SU-DHL-6 (cell line): ENCODE data around the gene ZNF423.

Experiments
- EZH2phosphoT487 ChIP-seq: fragments of 200-600 bp; sonication (generic), shearing (Covaris generic); conservative IDR thresholded peaks from 2 replicates; pipeline ENCODE4 v1.6.1; 2018; ENCODE audit warnings: mild to moderate bottlenecking, antibody characterized with exemption, low read length, moderate library complexity, mixed read lengths
- TF ChIP-seq, protein P1 (sequence below): fragments of 200-600 bp; sonication (generic); IDR thresholded peaks from one replicate; pipeline ENCODE4 v1.5.1; 2017; ENCODE audit warnings: antibody characterized with exemption, mild to moderate bottlenecking, low read length, moderate library complexity; ENCODE audit not compliant: insufficient read depth, poor library complexity, severe bottlenecking

DNA sequence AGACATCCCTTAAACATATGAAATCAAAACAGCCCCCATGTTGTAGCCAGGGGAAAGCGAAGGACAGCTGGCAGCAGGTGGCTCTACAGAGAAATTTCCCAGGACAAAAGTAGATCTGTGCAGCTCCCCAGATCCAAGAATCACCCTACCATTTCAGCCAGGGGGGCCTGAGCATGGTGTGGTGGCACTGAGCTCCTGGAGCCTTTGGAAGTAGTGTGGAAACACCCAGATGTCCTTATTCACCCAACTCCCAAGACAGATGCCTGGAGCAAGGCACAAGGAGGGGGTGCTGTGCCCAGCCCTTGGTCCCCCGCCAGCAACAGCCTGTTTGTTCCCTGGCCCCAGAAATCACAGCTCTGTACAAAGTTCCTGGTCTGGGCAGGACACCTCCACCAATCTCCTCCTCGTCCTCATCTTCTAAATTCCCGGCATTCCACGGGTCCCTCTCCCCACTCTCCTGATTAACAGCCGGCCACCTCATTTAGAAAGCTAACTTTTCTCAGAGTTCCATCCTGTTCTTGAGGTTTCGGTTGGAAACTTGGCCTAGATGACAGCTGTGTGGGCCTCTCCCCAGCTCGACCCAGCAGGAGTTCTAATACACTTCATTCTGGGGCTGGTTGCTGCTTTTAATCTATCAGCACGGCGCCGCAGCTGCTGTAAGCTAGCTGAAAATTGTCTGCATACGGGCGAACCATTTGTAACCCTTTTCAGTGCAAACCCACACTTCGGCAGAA lies 291.2 kb downstream of the ZNF423 start:
- TF ChIP-seq, protein P1, sequence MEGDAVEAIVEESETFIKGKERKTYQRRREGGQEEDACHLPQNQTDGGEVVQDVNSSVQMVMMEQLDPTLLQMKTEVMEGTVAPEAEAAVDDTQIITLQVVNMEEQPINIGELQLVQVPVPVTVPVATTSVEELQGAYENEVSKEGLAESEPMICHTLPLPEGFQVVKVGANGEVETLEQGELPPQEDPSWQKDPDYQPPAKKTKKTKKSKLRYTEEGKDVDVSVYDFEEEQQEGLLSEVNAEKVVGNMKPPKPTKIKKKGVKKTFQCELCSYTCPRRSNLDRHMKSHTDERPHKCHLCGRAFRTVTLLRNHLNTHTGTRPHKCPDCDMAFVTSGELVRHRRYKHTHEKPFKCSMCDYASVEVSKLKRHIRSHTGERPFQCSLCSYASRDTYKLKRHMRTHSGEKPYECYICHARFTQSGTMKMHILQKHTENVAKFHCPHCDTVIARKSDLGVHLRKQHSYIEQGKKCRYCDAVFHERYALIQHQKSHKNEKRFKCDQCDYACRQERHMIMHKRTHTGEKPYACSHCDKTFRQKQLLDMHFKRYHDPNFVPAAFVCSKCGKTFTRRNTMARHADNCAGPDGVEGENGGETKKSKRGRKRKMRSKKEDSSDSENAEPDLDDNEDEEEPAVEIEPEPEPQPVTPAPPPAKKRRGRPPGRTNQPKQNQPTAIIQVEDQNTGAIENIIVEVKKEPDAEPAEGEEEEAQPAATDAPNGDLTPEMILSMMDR, result no peak
- TF ChIP-seq EZH2phosphoT487, result no peak
